Measurements from ENCODE around the gene LILRA6. TPM values are rescaled to one million over a fixed set of nuclear protein-coding genes. Genes with fewer than 3 reads are reported as not detected.

Gene LILRA6
- total and polyA plus RNA-seq, 2 of the 13 experiments (the other 11 are each of a cell fraction or from before 2014, with no cell fraction given): not detected

DNA sequence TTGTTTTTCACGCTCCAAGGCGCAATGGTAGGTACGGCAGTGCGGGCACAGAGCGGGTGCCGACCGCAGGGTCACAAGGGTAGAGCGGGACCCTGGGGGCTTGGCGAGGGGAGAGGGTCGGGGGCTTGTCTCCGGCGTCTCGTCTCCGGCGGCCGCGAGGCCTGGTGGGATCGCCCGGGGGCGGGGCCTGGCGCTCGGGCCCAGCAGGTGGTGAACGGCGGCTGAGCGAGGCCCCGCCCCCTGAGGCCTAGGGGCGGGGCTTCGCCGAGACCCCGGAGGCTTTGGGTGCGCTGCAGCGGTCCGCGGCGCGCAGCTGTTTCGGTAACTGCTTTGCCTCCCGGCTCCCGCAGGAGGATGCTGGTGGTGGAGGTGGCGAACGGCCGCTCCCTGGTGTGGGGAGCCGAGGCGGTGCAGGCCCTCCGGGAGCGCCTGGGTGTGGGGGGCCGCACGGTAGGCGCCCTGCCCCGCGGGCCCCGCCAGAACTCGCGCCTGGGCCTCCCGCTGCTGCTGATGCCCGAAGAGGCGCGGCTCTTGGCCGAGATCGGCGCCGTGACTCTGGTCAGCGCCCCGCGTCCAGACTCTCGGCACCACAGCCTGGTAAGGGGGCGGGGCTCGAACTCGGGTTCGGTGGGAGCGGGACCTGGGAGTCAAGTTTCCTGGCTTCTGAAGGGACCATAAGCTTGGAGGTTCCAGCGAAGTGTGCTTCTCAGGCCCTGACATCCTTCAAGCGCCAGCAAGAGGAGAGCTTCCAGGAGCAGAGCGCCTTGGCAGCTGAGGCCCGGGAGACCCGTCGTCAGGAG is 51.4 kb downstream of the LILRA6 start, which contains the start of gene TSEN34 (continued):
- TF ChIP-seq, protein P1, sequence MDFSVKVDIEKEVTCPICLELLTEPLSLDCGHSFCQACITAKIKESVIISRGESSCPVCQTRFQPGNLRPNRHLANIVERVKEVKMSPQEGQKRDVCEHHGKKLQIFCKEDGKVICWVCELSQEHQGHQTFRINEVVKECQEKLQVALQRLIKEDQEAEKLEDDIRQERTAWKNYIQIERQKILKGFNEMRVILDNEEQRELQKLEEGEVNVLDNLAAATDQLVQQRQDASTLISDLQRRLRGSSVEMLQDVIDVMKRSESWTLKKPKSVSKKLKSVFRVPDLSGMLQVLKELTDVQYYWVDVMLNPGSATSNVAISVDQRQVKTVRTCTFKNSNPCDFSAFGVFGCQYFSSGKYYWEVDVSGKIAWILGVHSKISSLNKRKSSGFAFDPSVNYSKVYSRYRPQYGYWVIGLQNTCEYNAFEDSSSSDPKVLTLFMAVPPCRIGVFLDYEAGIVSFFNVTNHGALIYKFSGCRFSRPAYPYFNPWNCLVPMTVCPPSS (IDR thresholded peaks at IDR 0.05): no peak
- TF ChIP-seq ZNF350 (CRISPR knock-in tag; IDR thresholded peaks at IDR 0.05; ENCODE audit: borderline replicate concordance, low read depth): no peak
- TF ChIP-seq KDM4B (CRISPR knock-in tag; IDR thresholded peaks at IDR 0.05): no peak
- TF ChIP-seq KLF9 (CRISPR knock-in tag; IDR thresholded peaks at IDR 0.05; ENCODE audit: low read depth): no peak
- no peak for TF ChIP-seq NR2F6 (IDR thresholded peaks at IDR 0.05)
- no peak for TF ChIP-seq NR2F6 (CRISPR knock-in tag; IDR thresholded peaks at IDR 0.05)
- TF ChIP-seq, protein P2, sequence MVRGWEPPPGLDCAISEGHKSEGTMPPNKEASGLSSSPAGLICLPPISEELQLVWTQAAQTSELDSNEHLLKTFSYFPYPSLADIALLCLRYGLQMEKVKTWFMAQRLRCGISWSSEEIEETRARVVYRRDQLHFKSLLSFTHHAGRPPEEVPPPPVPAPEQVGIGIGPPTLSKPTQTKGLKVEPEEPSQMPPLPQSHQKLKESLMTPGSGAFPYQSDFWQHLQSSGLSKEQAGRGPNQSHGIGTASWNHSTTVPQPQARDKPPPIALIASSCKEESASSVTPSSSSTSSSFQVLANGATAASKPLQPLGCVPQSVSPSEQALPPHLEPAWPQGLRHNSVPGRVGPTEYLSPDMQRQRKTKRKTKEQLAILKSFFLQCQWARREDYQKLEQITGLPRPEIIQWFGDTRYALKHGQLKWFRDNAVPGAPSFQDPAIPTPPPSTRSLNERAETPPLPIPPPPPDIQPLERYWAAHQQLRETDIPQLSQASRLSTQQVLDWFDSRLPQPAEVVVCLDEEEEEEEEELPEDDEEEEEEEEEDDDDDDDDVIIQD (CRISPR knock-in tag; IDR thresholded peaks at IDR 0.05; ENCODE audit: low read depth): no peak
- no peak for TF ChIP-seq RFX3 (CRISPR knock-in tag; IDR thresholded peaks at IDR 0.05)
- TF ChIP-seq, protein P3, sequence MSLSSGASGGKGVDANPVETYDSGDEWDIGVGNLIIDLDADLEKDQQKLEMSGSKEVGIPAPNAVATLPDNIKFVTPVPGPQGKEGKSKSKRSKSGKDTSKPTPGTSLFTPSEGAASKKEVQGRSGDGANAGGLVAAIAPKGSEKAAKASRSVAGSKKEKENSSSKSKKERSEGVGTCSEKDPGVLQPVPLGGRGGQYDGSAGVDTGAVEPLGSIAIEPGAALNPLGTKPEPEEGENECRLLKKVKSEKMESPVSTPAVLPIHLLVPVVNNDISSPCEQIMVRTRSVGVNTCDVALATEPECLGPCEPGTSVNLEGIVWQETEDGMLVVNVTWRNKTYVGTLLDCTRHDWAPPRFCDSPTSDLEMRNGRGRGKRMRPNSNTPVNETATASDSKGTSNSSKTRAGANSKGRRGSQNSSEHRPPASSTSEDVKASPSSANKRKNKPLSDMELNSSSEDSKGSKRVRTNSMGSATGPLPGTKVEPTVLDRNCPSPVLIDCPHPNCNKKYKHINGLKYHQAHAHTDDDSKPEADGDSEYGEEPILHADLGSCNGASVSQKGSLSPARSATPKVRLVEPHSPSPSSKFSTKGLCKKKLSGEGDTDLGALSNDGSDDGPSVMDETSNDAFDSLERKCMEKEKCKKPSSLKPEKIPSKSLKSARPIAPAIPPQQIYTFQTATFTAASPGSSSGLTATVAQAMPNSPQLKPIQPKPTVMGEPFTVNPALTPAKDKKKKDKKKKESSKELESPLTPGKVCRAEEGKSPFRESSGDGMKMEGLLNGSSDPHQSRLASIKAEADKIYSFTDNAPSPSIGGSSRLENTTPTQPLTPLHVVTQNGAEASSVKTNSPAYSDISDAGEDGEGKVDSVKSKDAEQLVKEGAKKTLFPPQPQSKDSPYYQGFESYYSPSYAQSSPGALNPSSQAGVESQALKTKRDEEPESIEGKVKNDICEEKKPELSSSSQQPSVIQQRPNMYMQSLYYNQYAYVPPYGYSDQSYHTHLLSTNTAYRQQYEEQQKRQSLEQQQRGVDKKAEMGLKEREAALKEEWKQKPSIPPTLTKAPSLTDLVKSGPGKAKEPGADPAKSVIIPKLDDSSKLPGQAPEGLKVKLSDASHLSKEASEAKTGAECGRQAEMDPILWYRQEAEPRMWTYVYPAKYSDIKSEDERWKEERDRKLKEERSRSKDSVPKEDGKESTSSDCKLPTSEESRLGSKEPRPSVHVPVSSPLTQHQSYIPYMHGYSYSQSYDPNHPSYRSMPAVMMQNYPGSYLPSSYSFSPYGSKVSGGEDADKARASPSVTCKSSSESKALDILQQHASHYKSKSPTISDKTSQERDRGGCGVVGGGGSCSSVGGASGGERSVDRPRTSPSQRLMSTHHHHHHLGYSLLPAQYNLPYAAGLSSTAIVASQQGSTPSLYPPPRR (CRISPR knock-in tag; IDR thresholded peaks at IDR 0.05; ENCODE audit: borderline replicate concordance): 0 out of 2 replicates have a peak, but pooled peaks have one; percentile 44
- peak; percentile 58; the same call in 1 of the 2 replicates for TF ChIP-seq ARID2 (CRISPR knock-in tag; IDR thresholded peaks at IDR 0.05; ENCODE audit: borderline replicate concordance)
- TF ChIP-seq ZNF333 (CRISPR knock-in tag; IDR thresholded peaks at IDR 0.05; ENCODE audit: borderline replicate concordance): peak; percentile 93; the same call in 1 of the 2 replicates
- no peak for TF ChIP-seq ZSCAN25 (CRISPR knock-in tag; IDR thresholded peaks at IDR 0.05)
- peak; percentile 59 for TF ChIP-seq MED8 (CRISPR knock-in tag; IDR thresholded peaks at IDR 0.05; ENCODE audit: insufficient replicate concordance)
- TF ChIP-seq KDM5A (IDR thresholded peaks at IDR 0.05; ENCODE audit: borderline replicate concordance, low read length): peak; percentile 63; the same call in 1 of the 2 replicates
- TF ChIP-seq GFI1 (CRISPR knock-in tag; IDR thresholded peaks at IDR 0.05; ENCODE audit: borderline replicate concordance): no peak
- TF ChIP-seq RFX1 (IDR thresholded peaks at IDR 0.05): no peak
- no peak for TF ChIP-seq RFXANK (CRISPR knock-in tag; IDR thresholded peaks at IDR 0.05)
- TF ChIP-seq KDM2A (CRISPR knock-in tag; IDR thresholded peaks at IDR 0.05; ENCODE audit: borderline replicate concordance, low read depth): peak; percentile 81; the same call in 1 of the 2 replicates
- TF ChIP-seq, protein P4, sequence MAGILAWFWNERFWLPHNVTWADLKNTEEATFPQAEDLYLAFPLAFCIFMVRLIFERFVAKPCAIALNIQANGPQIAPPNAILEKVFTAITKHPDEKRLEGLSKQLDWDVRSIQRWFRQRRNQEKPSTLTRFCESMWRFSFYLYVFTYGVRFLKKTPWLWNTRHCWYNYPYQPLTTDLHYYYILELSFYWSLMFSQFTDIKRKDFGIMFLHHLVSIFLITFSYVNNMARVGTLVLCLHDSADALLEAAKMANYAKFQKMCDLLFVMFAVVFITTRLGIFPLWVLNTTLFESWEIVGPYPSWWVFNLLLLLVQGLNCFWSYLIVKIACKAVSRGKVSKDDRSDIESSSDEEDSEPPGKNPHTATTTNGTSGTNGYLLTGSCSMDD (CRISPR knock-in tag; IDR thresholded peaks at IDR 0.05): no peak
- TF ChIP-seq, protein P5, sequence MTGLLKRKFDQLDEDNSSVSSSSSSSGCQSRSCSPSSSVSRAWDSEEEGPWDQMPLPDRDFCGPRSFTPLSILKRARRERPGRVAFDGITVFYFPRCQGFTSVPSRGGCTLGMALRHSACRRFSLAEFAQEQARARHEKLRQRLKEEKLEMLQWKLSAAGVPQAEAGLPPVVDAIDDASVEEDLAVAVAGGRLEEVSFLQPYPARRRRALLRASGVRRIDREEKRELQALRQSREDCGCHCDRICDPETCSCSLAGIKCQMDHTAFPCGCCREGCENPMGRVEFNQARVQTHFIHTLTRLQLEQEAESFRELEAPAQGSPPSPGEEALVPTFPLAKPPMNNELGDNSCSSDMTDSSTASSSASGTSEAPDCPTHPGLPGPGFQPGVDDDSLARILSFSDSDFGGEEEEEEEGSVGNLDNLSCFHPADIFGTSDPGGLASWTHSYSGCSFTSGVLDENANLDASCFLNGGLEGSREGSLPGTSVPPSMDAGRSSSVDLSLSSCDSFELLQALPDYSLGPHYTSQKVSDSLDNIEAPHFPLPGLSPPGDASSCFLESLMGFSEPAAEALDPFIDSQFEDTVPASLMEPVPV (CRISPR knock-in tag; IDR thresholded peaks at IDR 0.05): no peak

All from HepG2 (cell line).